Measurements from ENCODE around the gene ZSCAN25. TPM values are rescaled to one million over a fixed set of nuclear protein-coding genes. Genes with fewer than 3 reads are reported as not detected.

Gene ZSCAN25
- total RNA-seq, 2 donors from 2014 or later: 12.7 to 25.7 TPM

- intact Hi-C loops (cut with DNase I): loop anchor here (5.0 kb wide), 1 partner anchor 212 kb away; no protein-coding TSS in a partner anchor
- H3K27me3 ChIP-seq: no peaks in the 10 kb centered on the region
- ATAC-seq: no peak
- H3K4me3 ChIP-seq: no peak overlapping the region
- TF ChIP-seq CTCF (IDR thresholded peaks at IDR 0.05): no peak
- no peak for TF ChIP-seq POLR2A (IDR thresholded peaks at IDR 0.05)
- no peaks in the 10 kb centered on the region for H3K4me1 ChIP-seq
- H3K36me3 ChIP-seq (replicated peaks in 1 of 2; ENCODE audit: insufficient read depth in 1 of 2, low read depth in 2 of 2): peaks cover 0 to 66% of the 10 kb centered on the region in 2 donors
- H3K27ac ChIP-seq: no peak overlapping the region
- 78 to 85% methylated on average over 5 of the region's 5 CpGs for WGBS, 2 donors
- no peak for DNase-seq
- no peaks in the 10 kb centered on the region for H3K9me3 ChIP-seq
These were observed 8.6 kb downstream of the ZSCAN25 start for GRCh38 chr7:99625321-99625720.

- H3K27me3 ChIP-seq: no peaks in the 10 kb centered on the region
- H3K4me3 ChIP-seq: no peak overlapping the region
- ATAC-seq: no peak
- H3K36me3 ChIP-seq (replicated peaks in 1 of 2; ENCODE audit: insufficient read depth in 1 of 2, low read depth in 2 of 2): peaks cover 0 to 62% of the 10 kb centered on the region in 2 donors
- no peak overlapping the region for H3K27ac ChIP-seq
- WGBS, 2 donors: 91 to 93% methylated on average over 4 of the region's 4 CpGs
- H3K9me3 ChIP-seq: no peaks in the 10 kb centered on the region
- no peak for DNase-seq
- no peaks in the 10 kb centered on the region for H3K4me1 ChIP-seq
- intact Hi-C loops (cut with DNase I): loop anchor here (5.0 kb wide), 1 partner anchor 211 kb away; no protein-coding TSS in a partner anchor
- TF ChIP-seq POLR2A (IDR thresholded peaks at IDR 0.05) (no peak), CTCF (IDR thresholded peaks at IDR 0.05) (no peak)
These were observed 9.2 kb downstream of the ZSCAN25 start for GRCh38 chr7:99625961-99626360.

GRCh38 chr7:99626661-99627060, 9.9 kb downstream of the ZSCAN25 start:
- Histone ChIP-seq H3K27ac (no peak overlapping the region), H3K4me3 (no peak overlapping the region), H3K27me3 (no peaks in the 10 kb centered on the region), H3K4me1 (no peaks in the 10 kb centered on the region), H3K36me3 (replicated peaks in 1 of 2; ENCODE audit: insufficient read depth in 1 of 2, low read depth in 2 of 2) (peaks cover 0 to 57% of the 10 kb centered on the region in 2 donors), H3K9me3 (no peaks in the 10 kb centered on the region)
- intact Hi-C loops (cut with DNase I): loop anchor here (5.0 kb wide), 1 partner anchor 211 kb away; no protein-coding TSS in a partner anchor
- WGBS, 2 donors: 83 to 88% methylated on average over 1 of the region's 1 CpG
- TF ChIP-seq POLR2A (IDR thresholded peaks at IDR 0.05): no peak
- TF ChIP-seq CTCF (IDR thresholded peaks at IDR 0.05): no peak
- no peak for DNase-seq
- no peak for ATAC-seq

GRCh38 chr7:99627513-99627912, 10.8 kb downstream of the ZSCAN25 start:
- Histone ChIP-seq H3K27me3 (no peaks in the 10 kb centered on the region), H3K9me3 (no peaks in the 10 kb centered on the region), H3K36me3 (replicated peaks in 1 of 2; ENCODE audit: insufficient read depth in 1 of 2, low read depth in 2 of 2) (peaks cover 0 to 52% of the 10 kb centered on the region in 2 donors), H3K4me1 (no peaks in the 10 kb centered on the region), H3K27ac (no peak overlapping the region), H3K4me3 (no peak overlapping the region)
- no peak for DNase-seq
- no peak for ATAC-seq
- TF ChIP-seq CTCF (IDR thresholded peaks at IDR 0.05) (no peak), POLR2A (IDR thresholded peaks at IDR 0.05) (no peak)
- intact Hi-C loops (cut with DNase I): loop anchor here (5.0 kb wide), 1 partner anchor 210 kb away; no protein-coding TSS in a partner anchor
- WGBS, 2 donors: 92 to 94% methylated on average over 11 of the region's 11 CpGs
